NB4 (cell line): ENCODE measurements around the gene CLASP2.

Source experiments
- CTCF ChIP-seq: IDR thresholded peaks from one replicate; pipeline ENCODE4 v1.5.1; 2012; ENCODE audit warnings: low read depth, low read length
- MAX ChIP-seq: IDR thresholded peaks from 2 replicates; pipeline ENCODE4 v1.6.1; 2011; ENCODE audit warnings: low read depth, low read length
- POLR2A ChIP-seq: IDR thresholded peaks from 2 replicates; pipeline ENCODE4 v1.6.1; 2011; ENCODE audit warnings: mild to moderate bottlenecking; ENCODE audit not compliant: insufficient read length; ENCODE audit errors: extremely low read depth

- TF ChIP-seq CTCF: no peak
- TF ChIP-seq POLR2A: no peak
- no peak for TF ChIP-seq MAX
Observed at GRCh38 chr3:33525232-33525631, 192.8 kb downstream of the CLASP2 start.
